BE2C (cell line): ENCODE results near the gene CRHR1.

ENCODE experiments used
- DNase-seq: peaks from one replicate; pipeline ENCODE4 v3.0.0-alpha.2; 2020
- H3K27me3 ChIP-seq: fragments of 250-450 bp; sonication (Bioruptor Pico); 2 replicates; pipeline ENCODE4 v1.5.1; 2020; ENCODE audit warnings: mild to moderate bottlenecking
- H3K36me3 ChIP-seq: fragments of 250-450 bp; sonication (Bioruptor Pico); 2 replicates; pipeline ENCODE4 v1.5.1; 2020; ENCODE audit warnings: mild to moderate bottlenecking
- H3K4me1 ChIP-seq: fragments of 250-450 bp; sonication (Bioruptor Pico); 2 replicates; pipeline ENCODE4 v1.5.1; 2020
- H3K4me3 ChIP-seq: 2 replicates; pipeline ENCODE4 v1.5.1; 2011; ENCODE audit warnings: low read depth, low read length
- H3K9me3 ChIP-seq: fragments of 250-450 bp; sonication (Bioruptor Pico); 2 replicates; pipeline ENCODE4 v1.5.1; 2020
- TF ChIP-seq, protein P1 (sequence below): IDR thresholded peaks from 2 replicates; pipeline ENCODE4 v1.5.1; 2012; ENCODE audit warnings: mild to moderate bottlenecking, low read depth, low read length

Gene CRHR1

GRCh38 chr17:45845376-45846185, 61.5 kb downstream of the CRHR1 start:
- no peak for DNase-seq
- H3K9me3 ChIP-seq, result no peaks in the 10 kb centered on the region
- no peaks in the 10 kb centered on the region for H3K4me1 ChIP-seq
- no peaks in the 10 kb centered on the region for H3K36me3 ChIP-seq
- H3K27me3 ChIP-seq, result no peaks in the 10 kb centered on the region
- H3K4me3 ChIP-seq, result no peak overlapping the region
- TF ChIP-seq, protein P1, sequence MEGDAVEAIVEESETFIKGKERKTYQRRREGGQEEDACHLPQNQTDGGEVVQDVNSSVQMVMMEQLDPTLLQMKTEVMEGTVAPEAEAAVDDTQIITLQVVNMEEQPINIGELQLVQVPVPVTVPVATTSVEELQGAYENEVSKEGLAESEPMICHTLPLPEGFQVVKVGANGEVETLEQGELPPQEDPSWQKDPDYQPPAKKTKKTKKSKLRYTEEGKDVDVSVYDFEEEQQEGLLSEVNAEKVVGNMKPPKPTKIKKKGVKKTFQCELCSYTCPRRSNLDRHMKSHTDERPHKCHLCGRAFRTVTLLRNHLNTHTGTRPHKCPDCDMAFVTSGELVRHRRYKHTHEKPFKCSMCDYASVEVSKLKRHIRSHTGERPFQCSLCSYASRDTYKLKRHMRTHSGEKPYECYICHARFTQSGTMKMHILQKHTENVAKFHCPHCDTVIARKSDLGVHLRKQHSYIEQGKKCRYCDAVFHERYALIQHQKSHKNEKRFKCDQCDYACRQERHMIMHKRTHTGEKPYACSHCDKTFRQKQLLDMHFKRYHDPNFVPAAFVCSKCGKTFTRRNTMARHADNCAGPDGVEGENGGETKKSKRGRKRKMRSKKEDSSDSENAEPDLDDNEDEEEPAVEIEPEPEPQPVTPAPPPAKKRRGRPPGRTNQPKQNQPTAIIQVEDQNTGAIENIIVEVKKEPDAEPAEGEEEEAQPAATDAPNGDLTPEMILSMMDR, result no peak

DNA sequence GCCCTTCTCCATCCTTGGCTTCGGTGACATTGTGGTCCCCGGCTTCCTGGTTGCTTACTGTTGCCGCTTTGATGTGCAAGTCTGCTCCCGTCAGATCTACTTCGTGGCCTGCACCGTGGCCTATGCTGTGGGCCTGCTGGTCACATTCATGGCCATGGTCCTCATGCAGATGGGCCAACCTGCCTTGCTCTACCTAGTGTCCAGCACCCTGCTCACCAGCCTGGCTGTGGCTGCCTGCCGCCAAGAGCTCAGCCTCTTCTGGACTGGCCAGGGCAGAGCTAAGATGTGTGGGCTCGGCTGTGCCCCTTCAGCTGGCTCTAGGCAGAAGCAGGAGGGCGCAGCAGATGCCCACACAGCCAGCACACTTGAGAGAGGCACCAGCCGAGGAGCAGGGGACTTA, 62.1 kb downstream of the CRHR1 start:
- TF ChIP-seq, protein P1, result no peak
- no peaks in the 10 kb centered on the region for H3K9me3 ChIP-seq

DNA sequence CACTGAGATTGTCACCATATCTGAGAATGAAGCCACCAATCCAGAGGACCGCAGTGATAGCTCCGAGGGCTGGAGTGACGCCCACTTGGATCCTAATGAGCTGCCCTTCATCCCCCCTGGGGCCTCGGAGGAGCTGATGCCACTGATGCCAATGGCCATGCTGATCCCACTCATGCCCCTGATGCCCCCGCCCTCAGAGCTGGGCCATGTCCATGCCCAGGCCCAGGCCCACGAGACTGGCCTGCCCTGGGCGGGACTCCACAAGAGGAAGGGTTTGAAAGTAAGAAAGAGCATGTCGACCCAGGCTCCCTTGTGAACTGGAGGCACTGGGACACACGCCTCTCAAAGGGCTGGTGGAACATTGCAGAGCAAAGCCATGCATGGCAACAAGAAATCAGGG, 62.5 kb downstream of the CRHR1 start:
- DNase-seq, result no peak
- H3K36me3 ChIP-seq, result no peaks in the 10 kb centered on the region
- H3K4me1 ChIP-seq, result no peaks in the 10 kb centered on the region
- no peak overlapping the region for H3K4me3 ChIP-seq
- TF ChIP-seq, protein P1, result no peak
- no peaks in the 10 kb centered on the region for H3K9me3 ChIP-seq
- H3K27me3 ChIP-seq, result no peaks in the 10 kb centered on the region

More for the DNA sequence above, 62.1 kb downstream of the CRHR1 start:
- Histone ChIP-seq H3K36me3 (no peaks in the 10 kb centered on the region), H3K4me1 (no peaks in the 10 kb centered on the region), H3K4me3 (no peak overlapping the region), H3K27me3 (no peaks in the 10 kb centered on the region)
- DNase-seq, result no peak

GRCh38 chr17:45847101-45847500, 63.0 kb downstream of the CRHR1 start:
- no peaks in the 10 kb centered on the region; the same call in 1 of the 2 replicates for H3K27me3 ChIP-seq
- no peaks in the 10 kb centered on the region for H3K4me1 ChIP-seq
- H3K36me3 ChIP-seq, result no peaks in the 10 kb centered on the region
- H3K4me3 ChIP-seq, result no peak overlapping the region
- TF ChIP-seq, protein P1, result no peak
- DNase-seq, result no peak
- H3K9me3 ChIP-seq, result no peaks in the 10 kb centered on the region

- no peak for DNase-seq
- no peaks in the 10 kb centered on the region for H3K9me3 ChIP-seq
- no peak overlapping the region for H3K4me3 ChIP-seq
- H3K36me3 ChIP-seq, result no peaks in the 10 kb centered on the region
- H3K4me1 ChIP-seq, result no peaks in the 10 kb centered on the region
- peaks cover 3% of the 10 kb centered on the region; the same call in 1 of the 2 replicates for H3K27me3 ChIP-seq
- TF ChIP-seq, protein P1, result no peak
These were observed 63.6 kb downstream of the CRHR1 start for GRCh38 chr17:45847747-45848146.

- TF ChIP-seq, protein P1, result no peak
- Histone ChIP-seq H3K9me3 (no peaks in the 10 kb centered on the region), H3K4me1 (no peaks in the 10 kb centered on the region)
These were observed 64.3 kb downstream of the CRHR1 start for GRCh38 chr17:45848405-45848804.

More at GRCh38 chr17:45848405-45848804, 64.3 kb downstream of the CRHR1 start:
- DNase-seq, result no peak
- Histone ChIP-seq H3K27me3 (peaks cover 3% of the 10 kb centered on the region; the same call in 1 of the 2 replicates), H3K4me3 (no peak overlapping the region), H3K36me3 (no peaks in the 10 kb centered on the region)
